ENCODE measurements around the gene TMEM125. TPM values are rescaled to one million over a fixed set of nuclear protein-coding genes. Genes with fewer than 3 reads are reported as not detected.

Gene TMEM125
- total RNA-seq, 4 donors from 2014 or later = 19.7 to 66.8 (median 51.2) TPM

GRCh38 chr1:43235451-43236121, 34.2 kb upstream of the TMEM125 start:
- peaks cover 0 to 18% (median 7%) of the 10 kb centered on the region in 4 donors for H3K4me1 ChIP-seq
- peak overlapping the region in 3 of 4 donors; percentile 5 to 27 (median 23) for H3K27ac ChIP-seq
- no peaks in the 10 kb centered on the region for H3K36me3 ChIP-seq
- WGBS, 2 donors (ENCODE audit: low coverage in 1 of 2) = 63% methylated on average over 9 of the region's 9 CpGs; no CpG with 5 or more reads in 1 of the 2 donors
- TF ChIP-seq POLR2A (IDR thresholded peaks at IDR 0.05) = no peak
- TF ChIP-seq EP300 (IDR thresholded peaks at IDR 0.05; ENCODE audit: low read depth) = no peak
- no peak for TF ChIP-seq POLR2AphosphoS5 (IDR thresholded peaks at IDR 0.05)
- TF ChIP-seq, protein P1, sequence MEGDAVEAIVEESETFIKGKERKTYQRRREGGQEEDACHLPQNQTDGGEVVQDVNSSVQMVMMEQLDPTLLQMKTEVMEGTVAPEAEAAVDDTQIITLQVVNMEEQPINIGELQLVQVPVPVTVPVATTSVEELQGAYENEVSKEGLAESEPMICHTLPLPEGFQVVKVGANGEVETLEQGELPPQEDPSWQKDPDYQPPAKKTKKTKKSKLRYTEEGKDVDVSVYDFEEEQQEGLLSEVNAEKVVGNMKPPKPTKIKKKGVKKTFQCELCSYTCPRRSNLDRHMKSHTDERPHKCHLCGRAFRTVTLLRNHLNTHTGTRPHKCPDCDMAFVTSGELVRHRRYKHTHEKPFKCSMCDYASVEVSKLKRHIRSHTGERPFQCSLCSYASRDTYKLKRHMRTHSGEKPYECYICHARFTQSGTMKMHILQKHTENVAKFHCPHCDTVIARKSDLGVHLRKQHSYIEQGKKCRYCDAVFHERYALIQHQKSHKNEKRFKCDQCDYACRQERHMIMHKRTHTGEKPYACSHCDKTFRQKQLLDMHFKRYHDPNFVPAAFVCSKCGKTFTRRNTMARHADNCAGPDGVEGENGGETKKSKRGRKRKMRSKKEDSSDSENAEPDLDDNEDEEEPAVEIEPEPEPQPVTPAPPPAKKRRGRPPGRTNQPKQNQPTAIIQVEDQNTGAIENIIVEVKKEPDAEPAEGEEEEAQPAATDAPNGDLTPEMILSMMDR (IDR thresholded peaks at IDR 0.05) = no peak
- peak; percentile 68 for DNase-seq
- in situ Hi-C loops (cut with MboI; ENCODE audit: low pct_ligation_motif_present in 1 of 4, low pct_unique_long_range_greater_than_20kb in 1 of 4, low sequenced_read_pairs in 3 of 4) = loop anchor here in 1 of 4 donors (10.0 kb wide), 1 partner anchor 179 kb away; no protein-coding TSS in a partner anchor
- intact Hi-C loops (cut with DNase I; ENCODE audit: low total_unique reads) = no loop called here
- H3K27me3 ChIP-seq = no peaks in the 10 kb centered on the region
- no peaks in the 10 kb centered on the region for H3K9me3 ChIP-seq
- no peak overlapping the region for H3K4me3 ChIP-seq

DNA sequence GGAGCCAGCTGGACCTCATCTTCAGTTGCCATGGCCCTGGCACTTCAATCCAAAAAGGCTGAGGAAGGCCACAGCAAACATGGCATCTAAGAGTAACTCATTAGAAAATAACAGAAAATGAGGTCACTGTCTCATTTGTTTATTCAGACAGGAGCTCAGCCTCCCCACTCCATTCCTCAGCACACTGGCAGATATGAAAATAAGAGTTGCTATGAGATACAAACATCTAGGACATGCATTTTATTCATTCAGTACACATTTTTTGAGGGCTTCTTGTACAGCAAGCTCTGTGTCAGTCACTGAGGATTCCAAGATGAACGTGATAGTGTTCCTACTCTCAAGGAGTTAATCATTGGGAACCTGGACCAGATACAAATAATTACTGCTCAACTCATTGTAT, 32.7 kb upstream of the TMEM125 start:
- Histone ChIP-seq H3K27me3 (no peaks in the 10 kb centered on the region), H3K4me1 (peaks cover 0 to 18% (median 7%) of the 10 kb centered on the region in 4 donors), H3K27ac (no peak overlapping the region), H3K9me3 (no peaks in the 10 kb centered on the region), H3K4me3 (no peak overlapping the region), H3K36me3 (no peaks in the 10 kb centered on the region)
- intact Hi-C loops (cut with DNase I; ENCODE audit: low total_unique reads) = no loop called here
- WGBS, 2 donors (ENCODE audit: low coverage in 1 of 2) = 81 to 100% methylated on average over 1 of the region's 1 CpG
- in situ Hi-C loops (cut with MboI; ENCODE audit: low pct_ligation_motif_present in 1 of 4, low pct_unique_long_range_greater_than_20kb in 1 of 4, low sequenced_read_pairs in 3 of 4) = loop anchor here in 1 of 4 donors (10.0 kb wide), 1 partner anchor 178 kb away; no protein-coding TSS in a partner anchor
- no peak for DNase-seq
- TF ChIP-seq POLR2AphosphoS5 (IDR thresholded peaks at IDR 0.05) (no peak), EP300 (IDR thresholded peaks at IDR 0.05; ENCODE audit: low read depth) (no peak), POLR2A (IDR thresholded peaks at IDR 0.05) (no peak)
- TF ChIP-seq, protein P1 (IDR thresholded peaks at IDR 0.05) = no peak

GRCh38 chr1:43238085-43238484, 31.7 kb upstream of the TMEM125 start:
- H3K27me3 ChIP-seq = no peaks in the 10 kb centered on the region
- H3K4me3 ChIP-seq = no peak overlapping the region
- DNase-seq = peak; percentile 83
- 15 to 30% methylated on average over 2 to 5 of the region's 5 CpGs for WGBS, 2 donors (ENCODE audit: low coverage in 1 of 2)
- intact Hi-C loops (cut with DNase I; ENCODE audit: low total_unique reads) = no loop called here
- in situ Hi-C loops (cut with MboI; ENCODE audit: low pct_ligation_motif_present in 1 of 4, low pct_unique_long_range_greater_than_20kb in 1 of 4, low sequenced_read_pairs in 3 of 4) = loop anchor here in 1 of 4 donors (10.0 kb wide), 1 partner anchor 177 kb away; no protein-coding TSS in a partner anchor
- H3K4me1 ChIP-seq = peaks cover 0 to 18% (median 7%) of the 10 kb centered on the region in 4 donors
- H3K36me3 ChIP-seq = no peaks in the 10 kb centered on the region
- TF ChIP-seq POLR2AphosphoS5 (IDR thresholded peaks at IDR 0.05) (peak in 1 of 3 donors; percentile 42), EP300 (IDR thresholded peaks at IDR 0.05; ENCODE audit: low read depth) (no peak), POLR2A (IDR thresholded peaks at IDR 0.05) (no peak)
- TF ChIP-seq, protein P1 (IDR thresholded peaks at IDR 0.05) = peak; percentile 55 to 85 (median 64)
- H3K9me3 ChIP-seq = no peaks in the 10 kb centered on the region
- no peak overlapping the region for H3K27ac ChIP-seq

DNA sequence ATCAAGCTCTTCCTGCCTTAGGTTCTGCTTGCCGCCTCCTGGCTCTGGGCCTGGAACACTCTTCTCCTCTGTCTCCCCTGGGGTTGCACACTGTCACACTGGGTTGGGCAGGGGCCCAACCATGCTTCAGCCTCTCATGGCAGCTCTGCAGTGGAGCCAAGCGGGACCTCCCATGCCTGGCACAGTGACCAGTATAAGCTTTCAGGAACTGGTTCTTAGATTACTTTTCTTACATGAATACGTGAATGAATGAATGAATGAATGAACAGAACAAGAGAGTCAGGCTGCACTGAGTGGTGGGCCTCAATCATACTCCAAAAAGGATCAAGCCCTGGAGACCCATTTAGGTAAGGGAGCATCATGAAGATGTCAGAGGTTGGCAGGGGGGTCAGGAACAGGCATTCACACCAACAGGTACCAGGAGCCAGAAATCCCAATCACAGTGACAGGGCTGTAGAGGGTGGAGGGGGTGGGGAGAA, 30.8 kb upstream of the TMEM125 start:
- Histone ChIP-seq H3K27me3 (no peaks in the 10 kb centered on the region), H3K9me3 (no peaks in the 10 kb centered on the region), H3K4me1 (peaks cover 0 to 18% (median 7%) of the 10 kb centered on the region in 4 donors), H3K36me3 (no peaks in the 10 kb centered on the region), H3K4me3 (no peak overlapping the region), H3K27ac (no peak overlapping the region)
- TF ChIP-seq POLR2AphosphoS5 (IDR thresholded peaks at IDR 0.05) = no peak
- no peak for TF ChIP-seq POLR2A (IDR thresholded peaks at IDR 0.05)
- TF ChIP-seq, protein P1 (IDR thresholded peaks at IDR 0.05) = no peak
- no peak for TF ChIP-seq EP300 (IDR thresholded peaks at IDR 0.05; ENCODE audit: low read depth)
- WGBS, 2 donors (ENCODE audit: low coverage in 1 of 2) = 67 to 75% methylated on average over 1 to 3 of the region's 3 CpGs
- in situ Hi-C loops (cut with MboI; ENCODE audit: low pct_ligation_motif_present in 1 of 4, low pct_unique_long_range_greater_than_20kb in 1 of 4, low sequenced_read_pairs in 3 of 4) (loop anchor here in 1 of 4 donors (10.0 kb wide), 1 partner anchor 176 kb away; no protein-coding TSS in a partner anchor), intact Hi-C loops (cut with DNase I; ENCODE audit: low total_unique reads) (no loop called here)
- DNase-seq = no peak

Data from transverse colon (tissue), 4 donors.